ENCODE measurements around the gene KIAA1217. TPM values are rescaled to one million over a fixed set of nuclear protein-coding genes. Genes with fewer than 3 reads are reported as not detected.
A peak's percentile ranks its signal among the peaks of the same experiment; 100 is the strongest.

Gene KIAA1217
- polyA plus RNA-seq, 2 donors = 18.3 to 22.2 TPM

DNA sequence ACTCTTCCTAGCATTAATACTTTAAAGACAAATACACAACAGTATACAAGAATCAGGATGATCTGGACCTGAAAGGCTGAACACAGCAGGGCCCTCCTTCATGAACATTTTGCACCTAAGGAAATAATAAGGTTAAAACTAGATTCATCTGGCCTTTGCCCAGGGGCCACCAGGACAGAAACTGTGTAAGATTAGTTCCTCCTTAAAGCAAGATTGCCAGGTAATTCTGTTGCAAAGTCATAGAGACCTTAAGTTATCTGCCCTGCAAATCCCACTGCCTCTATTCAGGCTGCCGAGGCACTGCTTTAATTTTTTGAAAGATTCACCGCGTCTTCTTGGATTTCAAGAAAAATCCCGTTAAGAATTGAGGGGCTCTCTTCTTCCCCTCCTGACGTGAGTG lies 1.6 kb upstream of the KIAA1217 start:
- H3K9me3 ChIP-seq (ENCODE audit: control insufficient read depth in 2 of 2, insufficient read depth in 1 of 2, low read depth in 1 of 2, low read length in 1 of 2) = no peaks in the 10 kb centered on the region
- peak overlapping the region in 1 of 2 donors; percentile 6 for H3K27ac ChIP-seq (ENCODE audit: low read depth in 2 of 2, low read length in 1 of 2)
- peaks cover 6% of the 10 kb centered on the region in 2 donors for H3K4me1 ChIP-seq (ENCODE audit: control insufficient read depth in 2 of 2, insufficient read depth in 2 of 2, low read length in 1 of 2)
- H3K4me3 ChIP-seq (ENCODE audit: low read depth in 1 of 2, low read length in 2 of 2) = no peak overlapping the region
- 52 to 61% methylated on average over 5 of the region's 5 CpGs for WGBS, 2 donors
- H3K27me3 ChIP-seq (ENCODE audit: control insufficient read depth in 1 of 2, insufficient read depth in 2 of 2, low read length in 2 of 2) = no peaks in the 10 kb centered on the region
- H3K36me3 ChIP-seq (ENCODE audit: control insufficient read depth in 2 of 2, insufficient read depth in 2 of 2, low read length in 1 of 2) = no peaks in the 10 kb centered on the region

DNA sequence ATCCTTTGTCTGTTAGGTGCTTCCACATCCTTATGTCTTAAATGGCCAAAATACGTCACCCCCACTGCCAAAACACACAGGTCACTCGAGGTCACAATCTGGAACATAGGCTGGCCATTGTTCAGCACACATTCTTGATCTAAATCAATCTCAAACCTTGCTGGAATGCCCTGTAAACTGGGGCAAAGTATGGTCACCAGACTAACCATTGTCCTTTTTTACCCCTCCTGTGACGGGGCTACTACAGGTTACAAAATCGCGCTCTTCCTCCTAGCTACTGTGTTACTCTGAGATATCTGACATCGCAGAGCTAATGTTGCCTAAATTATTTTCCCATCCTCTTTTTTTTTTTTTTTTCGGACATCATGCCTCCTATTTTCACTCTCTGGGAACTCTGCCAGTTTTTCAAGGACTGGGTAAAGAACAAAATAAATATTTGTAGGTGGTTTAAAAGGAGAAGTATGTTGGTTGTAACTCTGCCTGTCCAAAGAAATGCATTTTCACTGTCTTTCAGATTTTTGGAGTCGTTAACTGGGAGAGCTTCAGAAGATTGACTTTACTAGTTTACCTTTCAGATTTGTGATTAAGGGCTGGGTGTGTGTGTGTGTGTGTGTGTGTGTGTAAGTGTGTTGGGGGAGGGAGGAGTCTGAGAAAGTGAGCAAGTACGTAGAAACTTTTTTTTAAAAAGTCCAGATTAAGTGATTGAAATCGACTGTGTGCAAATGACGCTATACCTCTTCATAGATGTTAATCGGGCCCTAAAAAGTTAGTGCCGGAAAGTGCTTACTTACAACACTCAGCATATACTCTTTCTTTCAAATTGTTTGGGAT lies 942 bp upstream of the KIAA1217 start:
- H3K4me1 ChIP-seq (ENCODE audit: control insufficient read depth in 2 of 2, insufficient read depth in 2 of 2, low read length in 1 of 2) = peaks cover 6% of the 10 kb centered on the region in 2 donors
- WGBS, 2 donors = 35 to 42% methylated on average over 13 of the region's 13 CpGs

DNA sequence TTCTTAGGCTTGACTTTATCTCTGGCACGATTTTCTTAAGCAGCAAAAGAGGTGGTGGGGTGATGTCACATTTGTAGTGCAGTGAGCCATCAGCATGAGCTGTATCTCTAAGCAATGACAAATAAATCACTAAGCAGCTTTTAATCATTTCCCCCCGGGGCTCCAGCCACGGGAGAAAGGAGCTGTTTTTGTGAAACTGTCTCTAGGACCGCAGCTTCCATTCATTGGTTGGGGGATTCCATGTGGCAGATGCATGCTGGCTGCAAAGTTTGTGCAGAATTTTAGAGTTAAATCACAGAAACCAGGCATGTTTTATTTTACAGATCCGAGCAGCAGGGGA lies 464 bp downstream of the KIAA1217 start:
- Histone ChIP-seq H3K36me3 (ENCODE audit: control insufficient read depth in 2 of 2, insufficient read depth in 2 of 2, low read length in 1 of 2) (peaks cover 0 to 2% of the 10 kb centered on the region in 2 donors), H3K9me3 (ENCODE audit: control insufficient read depth in 2 of 2, insufficient read depth in 1 of 2, low read depth in 1 of 2, low read length in 1 of 2) (no peaks in the 10 kb centered on the region), H3K27ac (ENCODE audit: low read depth in 2 of 2, low read length in 1 of 2) (peak overlapping the region; percentile 72 to 88), H3K4me3 (ENCODE audit: low read depth in 1 of 2, low read length in 2 of 2) (peak overlapping the region; percentile 40 to 58), H3K4me1 (ENCODE audit: control insufficient read depth in 2 of 2, insufficient read depth in 2 of 2, low read length in 1 of 2) (peaks cover 6 to 9% of the 10 kb centered on the region in 2 donors), H3K27me3 (ENCODE audit: control insufficient read depth in 1 of 2, insufficient read depth in 2 of 2, low read length in 2 of 2) (no peaks in the 10 kb centered on the region)
- WGBS, 2 donors = 1 to 2% methylated on average over 5 of the region's 5 CpGs

More for the DNA sequence above, 942 bp upstream of the KIAA1217 start:
- Histone ChIP-seq H3K9me3 (ENCODE audit: control insufficient read depth in 2 of 2, insufficient read depth in 1 of 2, low read depth in 1 of 2, low read length in 1 of 2) (no peaks in the 10 kb centered on the region), H3K27me3 (ENCODE audit: control insufficient read depth in 1 of 2, insufficient read depth in 2 of 2, low read length in 2 of 2) (no peaks in the 10 kb centered on the region), H3K4me3 (ENCODE audit: low read depth in 1 of 2, low read length in 2 of 2) (peak overlapping the region in 1 of 2 donors; percentile 58), H3K27ac (ENCODE audit: low read depth in 2 of 2, low read length in 1 of 2) (peak overlapping the region in 1 of 2 donors; percentile 88), H3K36me3 (ENCODE audit: control insufficient read depth in 2 of 2, insufficient read depth in 2 of 2, low read length in 1 of 2) (no peaks in the 10 kb centered on the region)

DNA sequence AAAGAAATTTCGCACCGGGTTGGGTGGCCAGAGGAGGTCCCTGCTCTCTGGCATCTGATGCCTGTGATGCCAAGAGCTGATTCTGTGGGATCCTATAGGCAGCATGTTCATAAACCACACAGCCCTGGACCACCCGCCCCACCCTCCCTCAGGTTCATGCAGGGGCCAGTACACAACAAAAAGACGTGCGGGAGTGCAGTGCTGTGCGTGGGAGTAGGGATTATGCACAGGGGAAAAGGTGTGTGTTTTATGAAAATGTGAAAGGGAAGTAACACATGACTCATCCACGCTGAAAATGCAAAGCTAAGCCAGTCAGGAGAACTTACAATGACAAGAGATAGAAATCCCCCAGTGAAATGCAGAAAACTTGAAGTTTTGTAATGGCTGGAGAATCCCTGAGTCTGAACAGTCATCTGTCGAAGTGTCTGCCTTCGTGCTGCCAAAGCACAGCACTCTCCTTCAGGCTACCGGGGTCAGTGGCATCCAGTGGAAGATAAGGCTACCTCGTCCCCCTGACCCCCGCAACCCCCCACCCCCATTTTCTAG lies 1.1 kb downstream of the KIAA1217 start:
- Histone ChIP-seq H3K4me3 (ENCODE audit: low read depth in 1 of 2, low read length in 2 of 2) (peak overlapping the region; percentile 11 to 58), H3K27me3 (ENCODE audit: control insufficient read depth in 1 of 2, insufficient read depth in 2 of 2, low read length in 2 of 2) (no peaks in the 10 kb centered on the region), H3K9me3 (ENCODE audit: control insufficient read depth in 2 of 2, insufficient read depth in 1 of 2, low read depth in 1 of 2, low read length in 1 of 2) (no peaks in the 10 kb centered on the region), H3K27ac (ENCODE audit: low read depth in 2 of 2, low read length in 1 of 2) (peak overlapping the region; percentile 80 to 88), H3K36me3 (ENCODE audit: control insufficient read depth in 2 of 2, insufficient read depth in 2 of 2, low read length in 1 of 2) (peaks cover 0 to 2% of the 10 kb centered on the region in 2 donors), H3K4me1 (ENCODE audit: control insufficient read depth in 2 of 2, insufficient read depth in 2 of 2, low read length in 1 of 2) (peaks cover 6 to 15% of the 10 kb centered on the region in 2 donors)
- 9 to 15% methylated on average over 12 of the region's 12 CpGs for WGBS, 2 donors

DNA sequence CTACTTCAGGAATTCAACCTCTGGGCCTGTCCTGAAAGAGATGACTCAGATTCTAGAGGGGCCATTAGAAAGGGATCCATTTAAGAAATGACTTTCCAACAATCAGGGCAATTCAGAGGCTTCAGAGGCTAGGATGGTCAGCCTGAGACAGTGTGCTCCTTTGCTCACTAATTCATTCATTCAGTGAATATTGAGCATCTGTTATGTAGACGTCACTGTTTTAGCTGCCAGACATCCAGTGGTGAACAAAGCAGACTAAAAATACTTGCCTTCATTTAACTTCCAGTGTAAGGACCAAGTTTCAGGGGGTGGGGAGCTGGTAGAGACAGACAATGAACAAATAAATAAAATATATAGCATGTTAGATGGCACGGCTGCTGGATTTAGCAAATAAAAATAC lies 1.6 kb downstream of the KIAA1217 start:
- Histone ChIP-seq H3K36me3 (ENCODE audit: control insufficient read depth in 2 of 2, insufficient read depth in 2 of 2, low read length in 1 of 2) (peaks cover 0 to 2% of the 10 kb centered on the region in 2 donors), H3K27me3 (ENCODE audit: control insufficient read depth in 1 of 2, insufficient read depth in 2 of 2, low read length in 2 of 2) (no peaks in the 10 kb centered on the region), H3K27ac (ENCODE audit: low read depth in 2 of 2, low read length in 1 of 2) (peak overlapping the region; percentile 55 to 88), H3K9me3 (ENCODE audit: control insufficient read depth in 2 of 2, insufficient read depth in 1 of 2, low read depth in 1 of 2, low read length in 1 of 2) (no peaks in the 10 kb centered on the region), H3K4me1 (ENCODE audit: control insufficient read depth in 2 of 2, insufficient read depth in 2 of 2, low read length in 1 of 2) (peaks cover 6 to 15% of the 10 kb centered on the region in 2 donors), H3K4me3 (ENCODE audit: low read depth in 1 of 2, low read length in 2 of 2) (peak overlapping the region in 1 of 2 donors; percentile 58)
- 60 to 63% methylated on average over 2 of the region's 2 CpGs for WGBS, 2 donors

DNA sequence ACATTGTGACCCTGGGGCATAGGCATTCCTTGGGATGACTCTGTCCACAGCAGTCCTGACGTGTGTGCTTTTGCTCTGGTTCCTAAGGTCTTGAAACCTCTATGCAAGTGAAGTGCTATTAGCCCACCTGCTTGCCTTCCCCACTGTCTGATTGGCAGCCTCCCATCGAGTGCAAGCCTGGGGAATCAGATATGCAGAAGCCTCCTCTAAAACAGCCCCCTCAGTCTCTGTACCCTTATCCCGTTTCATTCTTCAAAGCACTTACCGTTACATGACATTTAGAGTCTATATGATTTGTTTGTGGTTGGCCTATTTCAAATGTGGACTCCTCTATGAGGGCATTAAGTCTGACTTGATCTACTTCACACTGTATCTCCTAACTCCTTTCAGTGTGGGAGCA lies 4.3 kb downstream of the KIAA1217 start:
- Histone ChIP-seq H3K9me3 (ENCODE audit: control insufficient read depth in 2 of 2, insufficient read depth in 1 of 2, low read depth in 1 of 2, low read length in 1 of 2) (no peaks in the 10 kb centered on the region), H3K27me3 (ENCODE audit: control insufficient read depth in 1 of 2, insufficient read depth in 2 of 2, low read length in 2 of 2) (no peaks in the 10 kb centered on the region), H3K36me3 (ENCODE audit: control insufficient read depth in 2 of 2, insufficient read depth in 2 of 2, low read length in 1 of 2) (peaks cover 0 to 2% of the 10 kb centered on the region in 2 donors), H3K4me1 (ENCODE audit: control insufficient read depth in 2 of 2, insufficient read depth in 2 of 2, low read length in 1 of 2) (peaks cover 2 to 12% of the 10 kb centered on the region in 2 donors), H3K27ac (ENCODE audit: low read depth in 2 of 2, low read length in 1 of 2) (no peak overlapping the region), H3K4me3 (ENCODE audit: low read depth in 1 of 2, low read length in 2 of 2) (no peak overlapping the region)
- WGBS, 2 donors = 75 to 78% methylated on average over 4 of the region's 4 CpGs

DNA sequence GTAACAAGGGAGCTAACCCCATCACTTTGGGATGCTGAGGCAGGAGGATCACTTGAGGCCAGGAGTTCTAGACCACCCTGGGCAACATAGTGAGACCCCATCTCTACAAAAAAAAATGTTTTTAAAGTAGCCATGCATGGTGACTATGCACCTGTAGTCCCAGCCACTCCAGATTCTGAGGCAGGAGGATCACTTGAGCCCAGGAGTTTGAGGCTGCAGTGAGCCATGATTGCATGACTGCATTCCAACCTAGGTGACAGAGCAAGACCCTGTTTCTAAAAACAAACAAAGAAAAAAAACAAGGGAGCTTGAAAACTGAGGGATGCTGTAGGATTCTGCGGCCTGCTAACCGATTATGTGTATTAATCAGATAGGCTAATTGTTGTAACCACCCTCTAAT lies 4.9 kb downstream of the KIAA1217 start:
- Histone ChIP-seq H3K4me3 (ENCODE audit: low read depth in 1 of 2, low read length in 2 of 2) (no peak overlapping the region), H3K27ac (ENCODE audit: low read depth in 2 of 2, low read length in 1 of 2) (peak overlapping the region; percentile 83 to 92), H3K9me3 (ENCODE audit: control insufficient read depth in 2 of 2, insufficient read depth in 1 of 2, low read depth in 1 of 2, low read length in 1 of 2) (no peaks in the 10 kb centered on the region), H3K4me1 (ENCODE audit: control insufficient read depth in 2 of 2, insufficient read depth in 2 of 2, low read length in 1 of 2) (peaks cover 2 to 12% of the 10 kb centered on the region in 2 donors), H3K36me3 (ENCODE audit: control insufficient read depth in 2 of 2, insufficient read depth in 2 of 2, low read length in 1 of 2) (peaks cover 0 to 2% of the 10 kb centered on the region in 2 donors), H3K27me3 (ENCODE audit: control insufficient read depth in 1 of 2, insufficient read depth in 2 of 2, low read length in 2 of 2) (no peaks in the 10 kb centered on the region)
- WGBS, 2 donors = 57 to 73% methylated on average over 2 of the region's 2 CpGs

DNA sequence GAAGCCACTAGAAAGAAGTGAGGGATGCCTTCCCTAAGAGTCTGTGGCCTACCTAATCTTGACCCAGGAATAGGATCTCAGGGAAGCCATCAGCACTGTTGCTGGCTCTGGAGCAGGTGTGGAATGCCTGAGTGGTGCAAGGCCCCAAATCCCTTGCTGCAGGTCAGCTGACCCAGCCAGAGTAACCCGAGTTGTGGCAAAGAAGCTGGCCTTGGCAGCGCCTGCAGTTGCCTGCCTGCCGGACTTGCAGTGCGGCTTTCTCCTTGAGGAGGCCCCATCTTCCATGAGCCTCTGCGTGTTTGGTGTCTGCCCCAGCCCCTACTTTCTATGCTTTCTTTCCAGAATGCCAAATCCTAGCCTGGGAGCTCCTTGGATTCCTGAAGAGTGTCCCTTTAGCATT lies 5.8 kb downstream of the KIAA1217 start:
- 32 to 42% methylated on average over 5 of the region's 5 CpGs for WGBS, 2 donors
- Histone ChIP-seq H3K27ac (ENCODE audit: low read depth in 2 of 2, low read length in 1 of 2) (peak overlapping the region; percentile 83 to 92), H3K4me1 (ENCODE audit: control insufficient read depth in 2 of 2, insufficient read depth in 2 of 2, low read length in 1 of 2) (peaks cover 2 to 12% of the 10 kb centered on the region in 2 donors), H3K36me3 (ENCODE audit: control insufficient read depth in 2 of 2, insufficient read depth in 2 of 2, low read length in 1 of 2) (peaks cover 0 to 2% of the 10 kb centered on the region in 2 donors), H3K9me3 (ENCODE audit: control insufficient read depth in 2 of 2, insufficient read depth in 1 of 2, low read depth in 1 of 2, low read length in 1 of 2) (no peaks in the 10 kb centered on the region), H3K27me3 (ENCODE audit: control insufficient read depth in 1 of 2, insufficient read depth in 2 of 2, low read length in 2 of 2) (no peaks in the 10 kb centered on the region), H3K4me3 (ENCODE audit: low read depth in 1 of 2, low read length in 2 of 2) (no peak overlapping the region)

DNA sequence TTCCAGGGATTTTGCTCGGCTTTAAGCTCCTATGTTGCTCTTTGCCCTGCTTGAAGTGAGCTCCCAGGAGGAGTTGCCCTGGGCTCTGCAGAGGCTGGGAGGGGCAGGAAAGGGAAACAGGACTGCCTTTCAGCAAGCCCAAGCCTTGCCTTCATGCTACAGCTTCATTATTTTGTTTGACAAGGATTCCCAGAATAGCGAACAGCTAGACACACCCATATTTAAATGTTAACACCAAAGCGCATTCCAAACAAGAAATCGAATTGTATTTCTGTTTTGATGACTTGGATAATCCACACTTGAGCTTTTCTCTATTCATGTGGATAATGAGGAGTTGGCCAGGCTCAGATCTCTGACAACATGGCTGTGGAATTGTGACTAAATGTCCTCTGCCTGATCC lies 6.3 kb downstream of the KIAA1217 start:
- H3K4me3 ChIP-seq (ENCODE audit: low read depth in 1 of 2, low read length in 2 of 2) = no peak overlapping the region
- no peaks in the 10 kb centered on the region for H3K9me3 ChIP-seq (ENCODE audit: control insufficient read depth in 2 of 2, insufficient read depth in 1 of 2, low read depth in 1 of 2, low read length in 1 of 2)
- peaks cover 0 to 2% of the 10 kb centered on the region in 2 donors for H3K36me3 ChIP-seq (ENCODE audit: control insufficient read depth in 2 of 2, insufficient read depth in 2 of 2, low read length in 1 of 2)
- 21 to 29% methylated on average over 4 of the region's 4 CpGs for WGBS, 2 donors
- no peaks in the 10 kb centered on the region for H3K27me3 ChIP-seq (ENCODE audit: control insufficient read depth in 1 of 2, insufficient read depth in 2 of 2, low read length in 2 of 2)
- H3K27ac ChIP-seq (ENCODE audit: low read depth in 2 of 2, low read length in 1 of 2) = peak overlapping the region; percentile 89 to 92
- peaks cover 0 to 12% of the 10 kb centered on the region in 2 donors for H3K4me1 ChIP-seq (ENCODE audit: control insufficient read depth in 2 of 2, insufficient read depth in 2 of 2, low read length in 1 of 2)

Data from esophagus (tissue), 2 donors.